SK-N-SH (cell line): ENCODE data around the gene RNF112.

ENCODE experiments used
- ELF1 ChIP-seq: IDR thresholded peaks from 2 replicates; pipeline ENCODE4 v1.4.0; 2012
- GABPA ChIP-seq: IDR thresholded peaks from 2 replicates; pipeline ENCODE4 v1.4.0; 2012; ENCODE audit warnings: low read depth, mild to moderate bottlenecking
- SIN3A ChIP-seq: IDR thresholded peaks from 2 replicates; pipeline ENCODE4 v1.6.1; 2012; ENCODE audit warnings: low read depth, mild to moderate bottlenecking, low read length, moderate library complexity, borderline replicate concordance
- TF ChIP-seq, protein P1 (sequence below): fragments of 200-600 bp; sonication (generic); IDR thresholded peaks from 2 replicates; pipeline ENCODE4 v1.6.1; 2017; ENCODE audit warnings: antibody characterized with exemption, mild to moderate bottlenecking, moderate library complexity

DNA sequence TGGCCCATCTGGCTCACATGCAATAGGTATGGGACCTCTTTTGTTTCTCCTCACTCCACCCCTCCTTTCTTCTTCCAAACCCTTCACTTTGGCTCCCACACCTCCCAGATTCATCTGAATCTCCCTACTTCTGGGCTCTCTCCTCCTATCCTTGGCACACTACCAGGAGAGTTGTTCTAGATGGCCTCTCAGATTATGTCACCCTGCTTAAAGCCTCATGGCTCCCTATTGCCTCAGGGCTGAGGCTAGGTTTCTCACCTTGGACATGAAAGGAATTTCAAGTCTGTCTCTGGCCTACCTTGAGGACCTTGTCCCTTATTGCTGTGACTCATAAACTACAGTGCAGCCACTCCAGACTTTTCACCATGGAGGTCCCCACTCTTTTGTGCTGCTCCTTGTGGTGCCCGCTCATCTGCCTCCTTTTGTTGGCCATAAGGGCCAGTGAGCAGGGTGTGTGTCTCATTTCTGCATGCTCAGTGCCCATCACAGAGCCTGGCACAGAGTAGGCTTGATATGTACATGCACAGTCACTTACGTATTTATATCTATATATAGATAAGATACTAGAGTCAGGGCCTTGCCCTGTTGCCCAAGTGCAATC lies 23.0 kb upstream of the RNF112 start:
- TF ChIP-seq, protein P1, sequence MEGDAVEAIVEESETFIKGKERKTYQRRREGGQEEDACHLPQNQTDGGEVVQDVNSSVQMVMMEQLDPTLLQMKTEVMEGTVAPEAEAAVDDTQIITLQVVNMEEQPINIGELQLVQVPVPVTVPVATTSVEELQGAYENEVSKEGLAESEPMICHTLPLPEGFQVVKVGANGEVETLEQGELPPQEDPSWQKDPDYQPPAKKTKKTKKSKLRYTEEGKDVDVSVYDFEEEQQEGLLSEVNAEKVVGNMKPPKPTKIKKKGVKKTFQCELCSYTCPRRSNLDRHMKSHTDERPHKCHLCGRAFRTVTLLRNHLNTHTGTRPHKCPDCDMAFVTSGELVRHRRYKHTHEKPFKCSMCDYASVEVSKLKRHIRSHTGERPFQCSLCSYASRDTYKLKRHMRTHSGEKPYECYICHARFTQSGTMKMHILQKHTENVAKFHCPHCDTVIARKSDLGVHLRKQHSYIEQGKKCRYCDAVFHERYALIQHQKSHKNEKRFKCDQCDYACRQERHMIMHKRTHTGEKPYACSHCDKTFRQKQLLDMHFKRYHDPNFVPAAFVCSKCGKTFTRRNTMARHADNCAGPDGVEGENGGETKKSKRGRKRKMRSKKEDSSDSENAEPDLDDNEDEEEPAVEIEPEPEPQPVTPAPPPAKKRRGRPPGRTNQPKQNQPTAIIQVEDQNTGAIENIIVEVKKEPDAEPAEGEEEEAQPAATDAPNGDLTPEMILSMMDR: no peak
- no peak for TF ChIP-seq GABPA
- TF ChIP-seq ELF1: no peak
- TF ChIP-seq SIN3A: no peak; the same call in 1 of the 2 replicates
